CD4-positive, CD25-positive, alpha-beta regulatory T cell (primary cell): Measurements from ENCODE around the gene LRWD1. TPM values are rescaled to one million over a fixed set of nuclear protein-coding genes. Genes with fewer than 3 reads are reported as not detected.

ENCODE experiments used
- polyA plus RNA-seq, 4 donors: library from polyadenylated mRNA; unstranded; fragments of 300-500 nt; fragmentation: Illumina TruSeq; gene quantifications; one replicate each; pipeline ENCODE4 v1.2.3, GENCODE V29; 2021
- total RNA-seq: library from RNA; stranded (reverse); gene quantifications from one replicate; pipeline ENCODE4 v1.2.3, GENCODE V29; 2022

The LRWD1 gene
- total and polyA plus RNA-seq, 5 donors from 2014 or later: 12.4 to 15.3 (median 13.5) TPM

Other genes with a start within 250 kb of the LRWD1 start
- 0.89 TPM for gene SH2B2, start 178.1 kb upstream of the LRWD1 start, total RNA-seq
- gene SH2B2, start 178.1 kb upstream of the LRWD1 start, polyA plus RNA-seq: under 1 TPM; 0.24 to 0.94 (median 0.48) TPM
- gene SPDYE6, start 108.5 kb upstream of the LRWD1 start, total RNA-seq: not detected
- gene SPDYE6, start 108.5 kb upstream of the LRWD1 start, polyA plus RNA-seq: under 1 TPM in 2 of 4 donors, not detected in 2; 0.16 to 0.22 TPM
- 47.7 TPM for gene PRKRIP1, start 68.6 kb upstream of the LRWD1 start, total RNA-seq
- gene PRKRIP1, start 68.6 kb upstream of the LRWD1 start, polyA plus RNA-seq: 10 to 100 TPM; 12.3 to 15.5 (median 14.8) TPM
- gene ORAI2, start 31.4 kb upstream of the LRWD1 start, total RNA-seq: 14.6 TPM
- 10 to 100 TPM; 15.8 to 26.6 (median 17.7) TPM for gene ORAI2, start 31.4 kb upstream of the LRWD1 start, polyA plus RNA-seq
- 7.4 TPM for gene ALKBH4, start 121 bp upstream of the LRWD1 start, total RNA-seq
- 10 to 100 TPM; 18.4 to 20.6 (median 19.4) TPM for gene ALKBH4, start 121 bp upstream of the LRWD1 start, polyA plus RNA-seq
- gene POLR2J, start 13.9 kb downstream of the LRWD1 start, total RNA-seq: 39.1 TPM
- 100 to 1,000 TPM in 3 of 4 donors, 10 to 100 TPM in 1; 73.9 to 109 (median 104) TPM for gene POLR2J, start 13.9 kb downstream of the LRWD1 start, polyA plus RNA-seq
- gene RASA4B, start 52.8 kb downstream of the LRWD1 start, total RNA-seq: 32.4 TPM
- gene RASA4B, start 52.8 kb downstream of the LRWD1 start, polyA plus RNA-seq: 10 to 100 TPM in 1 of 4 donors, 1 to 10 TPM in 3; 8.0 to 14.2 (median 9.3) TPM
- 98.1 TPM for gene UPK3BL2, start 78.7 kb downstream of the LRWD1 start, total RNA-seq
- gene UPK3BL2, start 78.7 kb downstream of the LRWD1 start, polyA plus RNA-seq: 1 to 10 TPM in 3 of 4 donors, under 1 TPM in 1; 0.86 to 3.3 (median 1.5) TPM
- 0.39 TPM for gene SPDYE2, start 86.2 kb downstream of the LRWD1 start, total RNA-seq
- under 1 TPM; 0.19 to 0.66 (median 0.47) TPM for gene SPDYE2, start 86.2 kb downstream of the LRWD1 start, polyA plus RNA-seq
- 214 TPM for gene POLR2J3, start 107.6 kb downstream of the LRWD1 start, total RNA-seq
- 10 to 100 TPM; 19.9 to 33.7 (median 27.9) TPM for gene POLR2J3, start 107.6 kb downstream of the LRWD1 start, polyA plus RNA-seq
- gene RASA4, start 151.8 kb downstream of the LRWD1 start, total RNA-seq: 67.5 TPM
- gene RASA4, start 151.8 kb downstream of the LRWD1 start, polyA plus RNA-seq: 10 to 100 TPM; 17.7 to 24.2 (median 19.3) TPM
- gene UPK3BL1, start 177.8 kb downstream of the LRWD1 start, total RNA-seq: 119 TPM
- gene UPK3BL1, start 177.8 kb downstream of the LRWD1 start, polyA plus RNA-seq: 10 to 100 TPM in 3 of 4 donors, 1 to 10 TPM in 1; 9.7 to 32.6 (median 21.9) TPM
- gene SPDYE2B, start 185.3 kb downstream of the LRWD1 start, total RNA-seq: not detected
- gene SPDYE2B, start 185.3 kb downstream of the LRWD1 start, polyA plus RNA-seq: under 1 TPM in 1 of 4 donors, not detected in 3; 0.41 TPM
- 56.4 TPM for gene POLR2J2, start 206.7 kb downstream of the LRWD1 start, total RNA-seq
- 1 to 10 TPM; 1.3 to 3.3 (median 1.9) TPM for gene POLR2J2, start 206.7 kb downstream of the LRWD1 start, polyA plus RNA-seq